ENCODE results near the gene ALDH3B2.
"Not testable (repeated sequence)": the region's sequence is repeated elsewhere in the genome, so short reads cannot be mapped to it uniquely, and the experiment has no call there.

Gene ALDH3B2

GRCh38 chr11:67642173-67643120 lies 32.0 kb downstream of the ALDH3B2 start:
- DNase-seq: no peak

GRCh38 chr11:67641338-67642172 lies 32.9 kb downstream of the ALDH3B2 start:
- no peak for DNase-seq

- no peak for DNase-seq
These were observed 33.6 kb downstream of the ALDH3B2 start for GRCh38 chr11:67640758-67641337.

- DNase-seq: peak; percentile 68
These were observed 34.2 kb downstream of the ALDH3B2 start for GRCh38 chr11:67640021-67640757.

- DNase-seq: no peak
These were observed 35.0 kb downstream of the ALDH3B2 start, which contains the start of gene TBX10 for GRCh38 chr11:67639438-67639859. TBX10 (minus strand) TSS chr11:67639763; CDS start chr11:67639472, 291 bp downstream.

GRCh38 chr11:67638535-67639437 lies 35.6 kb downstream of the ALDH3B2 start:
- DNase-seq: no peak

- not testable (repeated sequence) for DNase-seq
These were observed 37.0 kb downstream of the ALDH3B2 start for GRCh38 chr11:67637441-67637840.

GRCh38 chr11:67636962-67637361 lies 37.5 kb downstream of the ALDH3B2 start:
- DNase-seq: no peak

GRCh38 chr11:67635231-67635521 lies 39.2 kb downstream of the ALDH3B2 start:
- no peak for DNase-seq

GRCh38 chr11:67634366-67635230 lies 39.8 kb downstream of the ALDH3B2 start:
- DNase-seq: no peak

- DNase-seq: no peak
These were observed 40.6 kb downstream of the ALDH3B2 start for GRCh38 chr11:67633758-67634365.

- DNase-seq: no peak
These were observed 41.3 kb downstream of the ALDH3B2 start for GRCh38 chr11:67632982-67633755.

GRCh38 chr11:67632175-67632981 lies 42.0 kb downstream of the ALDH3B2 start:
- no peak for DNase-seq

- no peak for DNase-seq
These were observed 42.6 kb downstream of the ALDH3B2 start for GRCh38 chr11:67631853-67632174.

- DNase-seq: no peak
These were observed 43.0 kb downstream of the ALDH3B2 start for GRCh38 chr11:67631411-67631810.

- no peak for DNase-seq
These were observed 43.5 kb downstream of the ALDH3B2 start for GRCh38 chr11:67630943-67631331.

- peak; percentile 96 for DNase-seq
These were observed 44.0 kb downstream of the ALDH3B2 start for GRCh38 chr11:67630228-67630942.

Data from CD4-positive, alpha-beta T cell treated with Interleukin-21 for 1 hour (primary cell).